Measurements from ENCODE around the gene TNFAIP8.

DNA sequence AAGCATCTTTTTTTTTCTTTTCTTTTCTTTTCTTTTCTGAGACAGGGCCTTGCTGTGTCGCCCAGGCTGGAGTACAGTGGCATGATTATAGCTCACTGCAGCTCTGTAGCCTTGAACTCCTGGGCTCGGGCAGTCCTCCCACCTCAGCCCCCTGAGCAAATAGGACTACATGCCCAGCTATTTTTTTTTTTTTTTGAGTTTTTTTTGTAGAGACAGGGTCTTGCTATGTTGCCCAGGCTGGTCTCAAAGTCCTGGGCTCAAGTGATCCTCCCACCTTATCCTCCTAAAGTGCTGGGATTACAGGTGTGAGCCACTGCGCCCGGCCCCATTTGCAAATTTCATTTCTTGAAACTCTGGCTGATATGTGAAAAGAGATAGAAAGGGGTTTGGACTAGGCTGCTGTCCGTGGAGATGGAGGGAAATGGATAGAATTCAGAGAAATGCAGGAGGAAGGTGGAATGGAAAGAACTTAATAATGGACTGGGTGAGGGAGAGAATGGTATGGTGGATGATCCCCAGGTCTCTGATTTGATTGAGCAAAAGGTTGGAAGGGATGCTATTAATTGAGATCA, 32.9 kb downstream of the TNFAIP8 start:
- TF ChIP-seq, protein P1, sequence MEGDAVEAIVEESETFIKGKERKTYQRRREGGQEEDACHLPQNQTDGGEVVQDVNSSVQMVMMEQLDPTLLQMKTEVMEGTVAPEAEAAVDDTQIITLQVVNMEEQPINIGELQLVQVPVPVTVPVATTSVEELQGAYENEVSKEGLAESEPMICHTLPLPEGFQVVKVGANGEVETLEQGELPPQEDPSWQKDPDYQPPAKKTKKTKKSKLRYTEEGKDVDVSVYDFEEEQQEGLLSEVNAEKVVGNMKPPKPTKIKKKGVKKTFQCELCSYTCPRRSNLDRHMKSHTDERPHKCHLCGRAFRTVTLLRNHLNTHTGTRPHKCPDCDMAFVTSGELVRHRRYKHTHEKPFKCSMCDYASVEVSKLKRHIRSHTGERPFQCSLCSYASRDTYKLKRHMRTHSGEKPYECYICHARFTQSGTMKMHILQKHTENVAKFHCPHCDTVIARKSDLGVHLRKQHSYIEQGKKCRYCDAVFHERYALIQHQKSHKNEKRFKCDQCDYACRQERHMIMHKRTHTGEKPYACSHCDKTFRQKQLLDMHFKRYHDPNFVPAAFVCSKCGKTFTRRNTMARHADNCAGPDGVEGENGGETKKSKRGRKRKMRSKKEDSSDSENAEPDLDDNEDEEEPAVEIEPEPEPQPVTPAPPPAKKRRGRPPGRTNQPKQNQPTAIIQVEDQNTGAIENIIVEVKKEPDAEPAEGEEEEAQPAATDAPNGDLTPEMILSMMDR (IDR thresholded peaks at IDR 0.05) = no peak
- no peak for TF ChIP-seq POLR2A (IDR thresholded peaks at IDR 0.05)

All from heart left ventricle (tissue), 13 donors.